Measurements from ENCODE around the gene EXOSC10. TPM values are rescaled to one million over a fixed set of nuclear protein-coding genes. Genes with fewer than 3 reads are reported as not detected.
A peak's percentile ranks its signal among the peaks of the same experiment; 100 is the strongest.

Gene EXOSC10
- total RNA-seq, 1 donor from 2014 or later, result 47.7 TPM

GRCh38 chr1:11059155-11059967, 40.3 kb downstream of the EXOSC10 start:
- peak overlapping the region; percentile 69 for H3K27ac ChIP-seq
- DNase-seq, result no peak
- intact Hi-C loops (cut with DNase I), result no loop called here
- peaks cover 25% of the 10 kb centered on the region for H3K4me1 ChIP-seq
- peaks cover 38% of the 10 kb centered on the region for H3K36me3 ChIP-seq
- peak in 1 of 2 donors; percentile 1 for ATAC-seq
- H3K4me3 ChIP-seq, result peak overlapping the region; percentile 88
- TF ChIP-seq CTCF (IDR thresholded peaks at IDR 0.05), result no peak
- no peaks in the 10 kb centered on the region for H3K9me3 ChIP-seq
- H3K27me3 ChIP-seq (ENCODE audit: low read depth), result no peaks in the 10 kb centered on the region

GRCh38 chr1:11058595-11059154, 41.0 kb downstream of the EXOSC10 start:
- Histone ChIP-seq H3K27ac (no peak overlapping the region), H3K27me3 (ENCODE audit: low read depth) (no peaks in the 10 kb centered on the region), H3K9me3 (no peaks in the 10 kb centered on the region), H3K36me3 (peaks cover 35% of the 10 kb centered on the region), H3K4me3 (peak overlapping the region; percentile 88), H3K4me1 (peaks cover 25% of the 10 kb centered on the region)
- ATAC-seq (no peak), DNase-seq (peak; percentile 43)
- intact Hi-C loops (cut with DNase I), result no loop called here
- no peak for TF ChIP-seq CTCF (IDR thresholded peaks at IDR 0.05)

- TF ChIP-seq CTCF (IDR thresholded peaks at IDR 0.05), result no peak
- H3K4me1 ChIP-seq, result peaks cover 25% of the 10 kb centered on the region
- intact Hi-C loops (cut with DNase I), result no loop called here
- no peak for DNase-seq
- H3K9me3 ChIP-seq, result no peaks in the 10 kb centered on the region
- peaks cover 29% of the 10 kb centered on the region for H3K36me3 ChIP-seq
- no peaks in the 10 kb centered on the region for H3K27me3 ChIP-seq (ENCODE audit: low read depth)
- no peak overlapping the region for H3K4me3 ChIP-seq
- H3K27ac ChIP-seq, result no peak overlapping the region
- no peak for ATAC-seq
These were observed 41.6 kb downstream of the EXOSC10 start for GRCh38 chr1:11058026-11058425.

GRCh38 chr1:11057477-11057876, 42.2 kb downstream of the EXOSC10 start:
- no peak for DNase-seq
- intact Hi-C loops (cut with DNase I), result no loop called here
- Histone ChIP-seq H3K36me3 (peaks cover 27% of the 10 kb centered on the region), H3K27me3 (ENCODE audit: low read depth) (no peaks in the 10 kb centered on the region), H3K4me1 (peaks cover 25% of the 10 kb centered on the region), H3K4me3 (no peak overlapping the region), H3K27ac (no peak overlapping the region), H3K9me3 (no peaks in the 10 kb centered on the region)
- no peak for ATAC-seq
- no peak for TF ChIP-seq CTCF (IDR thresholded peaks at IDR 0.05)

GRCh38 chr1:11056504-11056903, 43.2 kb downstream of the EXOSC10 start:
- DNase-seq, result peak; percentile 19
- H3K9me3 ChIP-seq, result no peaks in the 10 kb centered on the region
- no peak for TF ChIP-seq CTCF (IDR thresholded peaks at IDR 0.05)
- H3K4me3 ChIP-seq, result no peak overlapping the region
- intact Hi-C loops (cut with DNase I), result no loop called here
- H3K36me3 ChIP-seq, result peaks cover 27% of the 10 kb centered on the region
- ATAC-seq, result no peak
- H3K27ac ChIP-seq, result no peak overlapping the region
- no peaks in the 10 kb centered on the region for H3K27me3 ChIP-seq (ENCODE audit: low read depth)
- peaks cover 21% of the 10 kb centered on the region for H3K4me1 ChIP-seq

All from lower lobe of right lung (tissue), 2 donors.